ENCODE measurements around the gene NTNG1.

DNA sequence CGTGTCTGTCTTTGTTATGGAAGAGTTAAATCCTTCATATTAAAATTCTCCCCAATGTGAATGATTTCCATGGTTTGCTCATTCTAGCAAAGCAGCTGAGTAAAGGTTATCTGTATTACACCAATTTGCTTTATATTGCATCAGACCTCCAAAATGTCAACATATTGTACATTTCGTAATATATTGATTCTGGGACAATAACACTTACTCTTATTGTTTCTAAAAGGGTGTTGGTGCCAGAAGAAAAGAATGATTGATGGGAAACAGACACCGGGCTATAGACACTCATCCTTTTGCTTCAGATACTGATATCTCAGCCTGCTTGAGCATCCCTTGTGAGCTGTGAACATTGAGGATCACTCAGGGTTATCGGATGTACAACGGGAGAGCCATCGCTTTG lies 7.0 kb downstream of the NTNG1 start:
- TF ChIP-seq ELF4 (IDR thresholded peaks at IDR 0.05) (no peak), ARNT (IDR thresholded peaks at IDR 0.05) (no peak), BHLHE40 (IDR thresholded peaks at IDR 0.05; ENCODE audit: borderline replicate concordance) (no peak), NFRKB (IDR thresholded peaks at IDR 0.05) (no peak), TARDBP (IDR thresholded peaks at IDR 0.05) (no peak), LEF1 (IDR thresholded peaks at IDR 0.05; ENCODE audit: borderline replicate concordance) (no peak), ZNF384 (IDR thresholded peaks at IDR 0.05) (no peak), FOXK2 (IDR thresholded peaks at IDR 0.05) (no peak), SP1 (IDR thresholded peaks at IDR 0.05) (no peak), FOXM1 (IDR thresholded peaks at IDR 0.05; ENCODE audit: borderline replicate concordance) (no peak), SUZ12 (IDR thresholded peaks at IDR 0.05) (no peak), HDGF (IDR thresholded peaks at IDR 0.05; ENCODE audit: borderline replicate concordance) (no peak), L3MBTL2 (conservative IDR thresholded peaks at IDR 0.05) (no peak)
- TF ChIP-seq, protein P1, sequence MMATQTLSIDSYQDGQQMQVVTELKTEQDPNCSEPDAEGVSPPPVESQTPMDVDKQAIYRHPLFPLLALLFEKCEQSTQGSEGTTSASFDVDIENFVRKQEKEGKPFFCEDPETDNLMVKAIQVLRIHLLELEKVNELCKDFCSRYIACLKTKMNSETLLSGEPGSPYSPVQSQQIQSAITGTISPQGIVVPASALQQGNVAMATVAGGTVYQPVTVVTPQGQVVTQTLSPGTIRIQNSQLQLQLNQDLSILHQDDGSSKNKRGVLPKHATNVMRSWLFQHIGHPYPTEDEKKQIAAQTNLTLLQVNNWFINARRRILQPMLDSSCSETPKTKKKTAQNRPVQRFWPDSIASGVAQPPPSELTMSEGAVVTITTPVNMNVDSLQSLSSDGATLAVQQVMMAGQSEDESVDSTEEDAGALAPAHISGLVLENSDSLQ (IDR thresholded peaks at IDR 0.05): no peak

Data from HEK293T (cell line).